Lung (tissue), 12 donors: ENCODE data around the gene ARGLU1. TPM values are rescaled to one million over a fixed set of nuclear protein-coding genes. Genes with fewer than 3 reads are reported as not detected.
A peak's percentile ranks its signal among the peaks of the same experiment; 100 is the strongest.

ENCODE experiments used
- ATAC-seq: fragments of 200-7000 bp; cut with Tn5 transposase; one replicate; pipeline ENCODE4 v1.9.1; 2020; ENCODE audit warnings: moderate number of reproducible peaks; ENCODE audit not compliant: insufficient read depth, low FRiP score
- DNase-seq, 3 donors: peaks; one replicate each; pipeline ENCODE4 v3.0.0-alpha.2; 2013 to 2017
- H3K27ac ChIP-seq, 2 donors: one replicate each; pipeline ENCODE4 v1.5.1; 2013; ENCODE audit warnings: mild to moderate bottlenecking in 2 of 2, moderate library complexity in 2 of 2, control low read depth in 1 of 2, inconsistent platforms in 1 of 2, low read depth in 1 of 2, low read length in 1 of 2
- H3K27me3 ChIP-seq, 3 donors: one replicate each; pipeline ENCODE4 v1.5.1; 2013; ENCODE audit warnings: low read length in 2 of 3; ENCODE audit not compliant: control insufficient read depth in 3 of 3, insufficient read depth in 3 of 3
- H3K36me3 ChIP-seq, 4 donors: one replicate each; pipeline ENCODE4 v1.5.1; 2013; ENCODE audit warnings: low read length in 4 of 4, mild to moderate bottlenecking in 1 of 4, moderate library complexity in 1 of 4; ENCODE audit not compliant: control insufficient read depth in 4 of 4, insufficient read depth in 4 of 4
- H3K4me1 ChIP-seq, 5 donors: one replicate each; pipeline ENCODE4 v1.5.1; 2013; ENCODE audit warnings: low read length in 5 of 5, mild to moderate bottlenecking in 2 of 5, moderate library complexity in 1 of 5; ENCODE audit not compliant: control insufficient read depth in 5 of 5, insufficient read depth in 5 of 5
- H3K4me3 ChIP-seq: one replicate; pipeline ENCODE4 v1.5.1; 2013; ENCODE audit warnings: mild to moderate bottlenecking, control low read depth, moderate library complexity
- H3K9ac ChIP-seq, 2 donors: one replicate each; pipeline ENCODE4 v1.5.1; 2013; ENCODE audit warnings: low read length in 2 of 2, control low read depth in 1 of 2; ENCODE audit not compliant: insufficient read depth in 1 of 2
- H3K9me3 ChIP-seq, 4 donors: one replicate each; pipeline ENCODE4 v1.5.1; 2013; ENCODE audit warnings: low read length in 3 of 4, mild to moderate bottlenecking in 1 of 4, moderate library complexity in 1 of 4; ENCODE audit not compliant: control insufficient read depth in 4 of 4, insufficient read depth in 3 of 4
- WGBS, 2 donors: extraction: QIAGEN DNeasy Blood & Tissue Kit; methylation state at CpG; one replicate each; pipeline ENCODE4 v1.1.7; 2013; 5-methylcytosine and 5-hydroxymethylcytosine counted together
- polyA plus RNA-seq, 2 donors: library from polyadenylated mRNA; stranded (reverse); fragments of 200-250 nt; gene quantifications; one replicate each; pipeline ENCODE4 v1.2.1, GENCODE V29; 2013
- total RNA-seq, 2 donors: library from RNA; depleted of rRNA in 1 of 2; stranded (reverse); fragments of >200 nt in 1 of 2; gene quantifications; one replicate each; pipeline ENCODE4 v1.2.1, GENCODE V29; 2014 to 2021
- TF ChIP-seq, protein P1 (sequence below): IDR thresholded peaks from 2 replicates; pipeline ENCODE4 v1.5.1; 2012; ENCODE audit warnings: mild to moderate bottlenecking; ENCODE audit errors: control extremely low read depth, extremely low read depth
- donor health status: control.
- donor health status: control.
- donor health status: Bipolar disorder and iron deficiency.
- donor health status: healthy.
- donor health status: DM: yes; HTN: yes; CAD: no.

Gene ARGLU1
- total and polyA plus RNA-seq, 4 donors: 58.8 to 256 (median 91.5) TPM

DNA sequence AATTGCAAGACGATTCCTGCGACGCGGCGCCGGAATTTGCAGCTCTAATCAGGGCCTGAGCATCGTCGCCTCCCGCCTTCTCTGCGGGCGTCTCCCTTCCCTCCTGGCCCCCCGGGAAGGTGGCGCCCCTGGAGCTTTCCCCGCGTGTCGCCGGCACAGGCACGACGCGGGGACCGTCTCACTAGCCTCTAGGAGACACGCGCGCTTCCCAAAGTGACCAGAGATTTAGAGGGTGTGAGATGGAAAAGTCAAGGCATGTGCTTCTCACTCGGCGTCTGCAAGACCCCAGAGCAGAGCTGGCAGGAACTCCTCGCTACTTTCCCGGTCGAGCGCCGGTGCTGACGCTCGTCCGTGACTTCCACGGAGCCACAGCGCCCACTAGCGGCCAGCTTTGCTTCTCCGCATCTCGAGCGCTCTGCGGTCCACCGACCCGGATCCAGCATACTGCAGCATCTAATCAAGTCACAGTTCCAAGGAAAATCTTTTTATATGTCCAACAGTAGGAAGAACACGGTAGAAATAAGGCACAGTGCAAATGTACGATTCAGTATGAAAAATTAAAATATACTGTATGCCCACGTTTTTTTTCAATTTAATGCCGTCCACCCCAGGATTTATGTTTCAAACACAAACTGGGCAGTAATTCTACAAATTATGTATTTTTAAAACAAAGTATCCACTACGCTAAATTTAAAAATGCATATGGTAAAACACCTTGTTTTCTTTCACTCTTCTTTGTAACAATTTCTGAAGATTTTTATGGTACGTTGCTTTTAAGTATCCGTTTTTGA lies 31.5 kb downstream of the ARGLU1 start:
- no peaks in the 10 kb centered on the region for H3K27me3 ChIP-seq
- DNase-seq: peak; percentile 94 to 97 (median 94)
- peaks cover 0 to 19% (median 4%) of the 10 kb centered on the region in 5 donors for H3K4me1 ChIP-seq
- 4 to 5% methylated on average over 50 of the region's 50 CpGs for WGBS, 2 donors
- TF ChIP-seq, protein P1, sequence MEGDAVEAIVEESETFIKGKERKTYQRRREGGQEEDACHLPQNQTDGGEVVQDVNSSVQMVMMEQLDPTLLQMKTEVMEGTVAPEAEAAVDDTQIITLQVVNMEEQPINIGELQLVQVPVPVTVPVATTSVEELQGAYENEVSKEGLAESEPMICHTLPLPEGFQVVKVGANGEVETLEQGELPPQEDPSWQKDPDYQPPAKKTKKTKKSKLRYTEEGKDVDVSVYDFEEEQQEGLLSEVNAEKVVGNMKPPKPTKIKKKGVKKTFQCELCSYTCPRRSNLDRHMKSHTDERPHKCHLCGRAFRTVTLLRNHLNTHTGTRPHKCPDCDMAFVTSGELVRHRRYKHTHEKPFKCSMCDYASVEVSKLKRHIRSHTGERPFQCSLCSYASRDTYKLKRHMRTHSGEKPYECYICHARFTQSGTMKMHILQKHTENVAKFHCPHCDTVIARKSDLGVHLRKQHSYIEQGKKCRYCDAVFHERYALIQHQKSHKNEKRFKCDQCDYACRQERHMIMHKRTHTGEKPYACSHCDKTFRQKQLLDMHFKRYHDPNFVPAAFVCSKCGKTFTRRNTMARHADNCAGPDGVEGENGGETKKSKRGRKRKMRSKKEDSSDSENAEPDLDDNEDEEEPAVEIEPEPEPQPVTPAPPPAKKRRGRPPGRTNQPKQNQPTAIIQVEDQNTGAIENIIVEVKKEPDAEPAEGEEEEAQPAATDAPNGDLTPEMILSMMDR: peak; percentile 91
- no peak overlapping the region for H3K9ac ChIP-seq
- H3K36me3 ChIP-seq: peaks cover 0 to 6% (median 4%) of the 10 kb centered on the region in 4 donors
- peak overlapping the region; percentile 10 for H3K4me3 ChIP-seq
- H3K27ac ChIP-seq: peak overlapping the region; percentile 47 to 82
- peak; percentile 58 for ATAC-seq
- H3K9me3 ChIP-seq: no peaks in the 10 kb centered on the region

DNA sequence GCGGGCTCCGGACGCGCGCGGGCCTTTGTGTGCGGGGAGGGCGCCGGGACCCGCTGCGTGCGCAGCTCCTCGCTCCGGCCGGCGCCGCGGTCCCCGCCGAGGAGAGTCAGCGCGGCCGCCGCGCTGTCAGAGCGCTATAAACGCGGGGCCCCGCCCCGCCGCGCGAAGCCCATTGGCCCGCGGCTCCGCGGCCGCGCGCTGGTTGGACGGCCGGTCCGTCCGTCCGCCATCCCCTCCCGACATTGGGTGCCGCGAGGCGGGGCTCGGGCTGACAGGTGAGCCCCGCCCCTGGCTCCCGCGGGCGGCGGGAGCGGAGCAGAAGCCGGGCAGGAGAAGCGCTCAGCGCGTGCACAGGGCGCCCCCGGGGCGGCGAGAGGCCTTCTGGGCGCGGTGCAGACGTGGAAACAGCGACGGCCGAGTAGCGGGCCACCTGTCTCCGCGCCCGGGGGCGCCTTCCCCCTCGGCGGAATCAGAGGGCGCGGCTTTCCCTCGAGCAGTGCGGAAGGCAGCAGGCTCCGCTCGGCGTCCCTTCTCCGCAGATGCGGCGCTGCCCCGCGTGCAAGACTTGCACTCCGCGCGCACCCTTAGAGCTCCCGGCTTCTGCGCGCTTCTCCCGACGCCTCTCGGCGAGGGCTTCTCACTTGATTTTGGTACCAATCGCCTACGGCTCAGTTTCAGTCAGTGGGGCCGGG lies 32.2 kb downstream of the ARGLU1 start, which contains the start of gene EFNB2:
TSS of gene EFNB2 (minus strand) at position 111 of the 692 bp plus-strand sequence. CDS start 698 bp downstream, outside the sequence.
- TF ChIP-seq, protein P1: no peak
- Histone ChIP-seq H3K9me3 (no peaks in the 10 kb centered on the region), H3K27ac (peak within 1 kb of the TSS; percentile 62 to 92), H3K9ac (peak within 1 kb of the TSS; percentile 11 to 80), H3K4me1 (peaks cover 2 to 25% (median 5%) of the 10 kb centered on the region in 5 donors), H3K27me3 (no peaks in the 10 kb centered on the region), H3K4me3 (peak within 1 kb of the TSS; percentile 95), H3K36me3 (peaks cover 0 to 5% (median 2%) of the 10 kb centered on the region in 4 donors)
- DNase-seq: peak; percentile 90 to 96 (median 90)
- ATAC-seq: peak; percentile 91
- 0 to 1% methylated on average over 68 to 102 of the region's 102 CpGs for WGBS, 2 donors

DNA sequence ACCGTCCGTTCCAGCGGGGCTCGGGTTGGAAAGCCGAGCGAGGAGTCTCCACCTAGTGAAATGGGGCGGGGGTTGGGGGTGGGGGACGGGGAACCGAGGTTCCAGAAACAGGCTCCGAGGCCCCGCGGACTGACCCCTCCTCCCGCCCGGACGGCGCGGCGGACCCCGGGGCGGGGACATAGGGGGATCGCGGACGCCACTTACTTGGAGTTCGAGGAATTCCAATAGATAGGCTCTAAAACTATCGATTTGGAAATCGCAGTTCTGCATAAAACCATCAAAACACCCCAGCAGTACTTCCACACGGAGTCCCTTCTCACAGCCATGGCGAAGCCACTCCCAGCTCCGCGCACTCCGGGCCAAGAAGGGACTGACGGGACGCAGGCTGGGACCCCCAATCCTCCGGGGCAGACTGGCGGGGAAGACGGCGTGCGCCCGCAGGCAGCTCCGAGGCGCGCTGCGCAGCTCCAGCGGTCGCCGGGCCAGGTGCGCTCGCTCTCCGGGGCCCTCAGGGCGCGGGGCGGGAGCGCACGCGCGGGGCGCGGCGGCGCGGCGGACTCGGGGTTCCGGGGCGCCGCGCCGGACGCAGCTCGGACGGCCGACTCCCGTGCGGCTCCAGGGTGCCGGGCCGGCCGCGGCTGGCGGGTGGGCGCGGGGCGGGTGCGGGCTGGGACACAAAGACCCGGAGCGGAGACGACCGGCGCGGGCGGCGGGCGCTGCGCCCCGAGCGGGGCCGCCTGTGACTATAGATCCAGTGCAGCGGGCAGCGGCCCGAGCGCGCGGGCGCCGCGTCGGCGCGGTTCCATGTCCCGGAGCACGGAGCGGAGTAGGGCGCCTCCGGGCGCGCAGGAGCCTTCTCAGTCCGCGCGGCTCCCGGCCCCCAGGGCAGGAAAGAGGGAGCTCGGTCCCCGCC lies 33.0 kb downstream of the ARGLU1 start:
- H3K9ac ChIP-seq: peak overlapping the region; percentile 11 to 80
- ATAC-seq: peak; percentile 1

More for the DNA sequence above, 33.0 kb downstream of the ARGLU1 start:
- peaks cover 0 to 3% (median 0%) of the 10 kb centered on the region in 4 donors for H3K36me3 ChIP-seq
- peak; percentile 46 to 56 (median 51) for DNase-seq
- peaks cover 0 to 31% (median 5%) of the 10 kb centered on the region in 5 donors for H3K4me1 ChIP-seq
- peak overlapping the region; percentile 62 to 92 for H3K27ac ChIP-seq
- no peaks in the 10 kb centered on the region for H3K27me3 ChIP-seq
- no peaks in the 10 kb centered on the region for H3K9me3 ChIP-seq
- TF ChIP-seq, protein P1: no peak
- WGBS, 2 donors: 1% methylated on average over 88 to 121 of the region's 121 CpGs
- peak overlapping the region; percentile 95 for H3K4me3 ChIP-seq
